GM23338 (cell line): Measurements from ENCODE around the gene SH2D3C. TPM values are rescaled to one million over a fixed set of nuclear protein-coding genes. Genes with fewer than 3 reads are reported as not detected.

ENCODE experiments used
- ATAC-seq: fragments of 200-7000 bp; cut with Tn5 transposase; 3 replicates; pipeline ENCODE4 v1.9.1; 2020
- DNase-seq: peaks from one replicate; pipeline ENCODE4 v3.0.0-alpha.2; 2015; ENCODE audit warnings: low spot score
- H2AFZ ChIP-seq: fragments of 200-600 bp; sonication (generic); 2 replicates; pipeline ENCODE4 v1.8.0; 2016; ENCODE audit warnings: antibody characterized with exemption, mild to moderate bottlenecking, moderate library complexity
- H3F3A ChIP-seq: fragments of 200-600 bp; sonication (generic); replicated peaks from 2 replicates; pipeline ENCODE4 v1.8.0; 2017; ENCODE audit warnings: antibody characterized with exemption, mixed run types, low read depth
- H3K27ac ChIP-seq: fragments of 200-600 bp; sonication (generic); 2 replicates; pipeline ENCODE4 v1.6.1; 2016; ENCODE audit warnings: low read depth
- H3K27me3 ChIP-seq: fragments of 200-600 bp; sonication (generic); 2 replicates; pipeline ENCODE4 v1.8.0; 2016; ENCODE audit warnings: mild to moderate bottlenecking, mixed run types, moderate library complexity; ENCODE audit not compliant: insufficient read depth
- H3K36me3 ChIP-seq: fragments of 200-600 bp; sonication (generic); 2 replicates; pipeline ENCODE4 v1.8.0; 2016; ENCODE audit warnings: mild to moderate bottlenecking; ENCODE audit not compliant: insufficient read depth
- H3K4me1 ChIP-seq: fragments of 200-600 bp; sonication (generic); 2 replicates; pipeline ENCODE4 v1.8.0; 2016; ENCODE audit warnings: mild to moderate bottlenecking, moderate library complexity; ENCODE audit not compliant: insufficient read depth
- H3K4me2 ChIP-seq: fragments of 200-600 bp; sonication (generic); 2 replicates; pipeline ENCODE4 v1.7.1; 2017; ENCODE audit warnings: mixed run types
- H3K4me3 ChIP-seq: fragments of 200-600 bp; sonication (generic); 2 replicates; pipeline ENCODE4 v1.6.1; 2016; ENCODE audit warnings: mixed run types
- H3K79me2 ChIP-seq: fragments of 200-600 bp; sonication (generic); replicated peaks from 2 replicates; pipeline ENCODE4 v1.8.0; 2017; ENCODE audit warnings: mild to moderate bottlenecking; ENCODE audit not compliant: insufficient read depth
- H3K9me2 ChIP-seq: fragments of 200-600 bp; sonication (generic); 2 replicates; pipeline ENCODE4 v1.8.0; 2017; ENCODE audit not compliant: insufficient read depth
- H4K20me1 ChIP-seq: fragments of 200-600 bp; sonication (generic); replicated peaks from 2 replicates; pipeline ENCODE4 v1.8.0; 2017; ENCODE audit warnings: mild to moderate bottlenecking; ENCODE audit not compliant: insufficient read depth
- H3K27ac Mint-ChIP-seq: 2 replicates; pipeline ENCODE4 v1.8.0; 2020; ENCODE audit warnings: inconsistent platforms, mild to moderate bottlenecking, moderate library complexity, mixed read lengths
- H3K27me3 Mint-ChIP-seq: 3 replicates; pipeline ENCODE4 v1.8.0; 2022; ENCODE audit warnings: low read depth, mild to moderate bottlenecking, moderate library complexity, mixed read lengths, inconsistent platforms; ENCODE audit not compliant: insufficient read depth, poor library complexity
- H3K36me3 Mint-ChIP-seq: 3 replicates; pipeline ENCODE4 v1.8.0; 2021; ENCODE audit warnings: low read depth, mild to moderate bottlenecking, inconsistent platforms, moderate library complexity, mixed read lengths
- H3K4me1 Mint-ChIP-seq: 3 replicates; pipeline ENCODE4 v1.8.0; 2020; ENCODE audit warnings: mild to moderate bottlenecking, inconsistent platforms, mixed read lengths
- H3K4me3 Mint-ChIP-seq: 3 replicates; pipeline ENCODE4 v1.8.0; 2021; ENCODE audit warnings: moderate library complexity, mild to moderate bottlenecking, inconsistent platforms, mixed read lengths
- H3K9me3 Mint-ChIP-seq: 3 replicates; pipeline ENCODE4 v1.8.0; 2020; ENCODE audit warnings: moderate library complexity, mild to moderate bottlenecking, inconsistent platforms, mixed read lengths
- CREB1 ChIP-seq: fragments of 250-450 bp; sonication (Bioruptor Pico); IDR thresholded peaks from 2 replicates; pipeline ENCODE4 v1.5.0; 2020; ENCODE audit warnings: low read depth, mild to moderate bottlenecking, moderate library complexity
- CTCF ChIP-seq, 2 experiments: fragments of 200-600 bp in 1 of 2; sonication (generic) in 1 of 2; conservative IDR thresholded peaks; 2 replicates each; pipeline versions ENCODE4 v1.5.1 to v1.6.1; 2016 to 2017; ENCODE audit warnings: antibody characterized with exemption in 2 of 2, low read depth in 2 of 2, mild to moderate bottlenecking in 2 of 2, moderate library complexity in 1 of 2
- EZH2 ChIP-seq: fragments of 200-600 bp; sonication (generic); IDR thresholded peaks from one replicate; pipeline ENCODE4 v1.8.0; 2017; ENCODE audit warnings: antibody characterized with exemption, mild to moderate bottlenecking, low read depth; ENCODE audit not compliant: unreplicated experiment
- EZH2phosphoT487 ChIP-seq: fragments of 200-600 bp; sonication (generic); IDR thresholded peaks from one replicate; pipeline ENCODE4 v1.8.1; 2018; ENCODE audit warnings: antibody characterized with exemption; ENCODE audit not compliant: unreplicated experiment
- JUNB ChIP-seq: IDR thresholded peaks from one replicate; pipeline ENCODE4 v1.6.1; 2016; ENCODE audit warnings: antibody characterized with exemption; ENCODE audit not compliant: unreplicated experiment
- NANOG ChIP-seq: IDR thresholded peaks from 2 replicates; pipeline ENCODE4 v1.6.1; 2016; ENCODE audit warnings: antibody characterized with exemption, borderline replicate concordance
- POLR2AphosphoS5 ChIP-seq: IDR thresholded peaks from 2 replicates; pipeline ENCODE4 v1.6.1; 2016; ENCODE audit warnings: antibody characterized with exemption, low read depth
- REST ChIP-seq: IDR thresholded peaks from one replicate; pipeline ENCODE4 v1.6.1; 2018; ENCODE audit warnings: antibody characterized with exemption; ENCODE audit not compliant: unreplicated experiment
- STAT1 ChIP-seq: IDR thresholded peaks from one replicate; pipeline ENCODE4 v1.6.1; 2016; ENCODE audit warnings: antibody characterized with exemption; ENCODE audit not compliant: unreplicated experiment
- ZNF114 ChIP-seq: fragments of 250-450 bp; sonication (Bioruptor Pico); IDR thresholded peaks from 2 replicates; pipeline ENCODE4 v1.5.0; 2020; ENCODE audit warnings: mild to moderate bottlenecking, moderate library complexity
- ZNF331 ChIP-seq: fragments of 250-450 bp; sonication (Bioruptor Pico); IDR thresholded peaks from 2 replicates; pipeline ENCODE4 v1.5.0; 2020; ENCODE audit warnings: low read depth, mild to moderate bottlenecking, moderate library complexity
- ZNF462 ChIP-seq: fragments of 250-450 bp; sonication (Bioruptor Pico); IDR thresholded peaks from 2 replicates; pipeline ENCODE4 v1.5.0; 2020; ENCODE audit warnings: mild to moderate bottlenecking, moderate library complexity
- polyA plus RNA-seq: library from polyadenylated mRNA; unstranded; fragments of >200 nt; fragmentation: Nextera tagmentation; extraction: Ambion mirVana; gene quantifications from 2 replicates; pipeline ENCODE4 v1.2.1, GENCODE V29; 2016
- total RNA-seq: library from RNA; depleted of rRNA; stranded (reverse); fragments of >200 nt; shearing (Covaris generic); gene quantifications from 2 replicates; pipeline ENCODE4 v1.2.3, GENCODE V29; 2014
- TF ChIP-seq, protein P1 (sequence below): IDR thresholded peaks from 2 replicates; pipeline ENCODE4 v1.6.1; 2016; ENCODE audit warnings: antibody characterized with exemption

Gene SH2D3C
- total and polyA plus RNA-seq, 2 experiments from 2014 or later: 4.2 to 4.5 TPM

DNA sequence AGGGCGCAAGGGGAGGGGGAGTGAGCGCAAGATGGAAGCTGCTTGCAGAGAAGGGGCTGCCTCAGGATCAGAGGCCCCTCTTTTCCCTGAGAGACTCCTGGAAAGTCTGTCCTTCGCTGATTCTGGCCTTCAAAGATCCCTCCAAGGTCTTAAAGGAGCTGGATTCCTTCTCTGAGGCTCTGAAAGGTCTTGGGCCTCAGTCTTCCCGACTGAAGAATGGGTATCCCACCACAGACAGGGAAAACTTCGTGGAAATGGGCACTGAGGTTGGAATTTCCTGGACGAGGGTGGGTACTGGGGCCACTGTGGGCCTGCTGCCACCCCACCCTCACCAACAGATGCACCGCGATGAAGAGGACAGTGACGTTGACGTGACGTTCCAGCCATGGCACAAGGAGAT, 66.1 kb downstream of the SH2D3C start:
- TF ChIP-seq ZNF331 (CRISPR knock-in tag) (no peak), CTCF (conservative IDR thresholded peaks at IDR 0.05; ENCODE audit: low read depth in 2 of 2) (no peak), EZH2phosphoT487 (no peak), CREB1 (CRISPR knock-in tag) (no peak), NANOG (no peak), ZNF462 (CRISPR knock-in tag) (no peak), ZNF114 (CRISPR knock-in tag) (no peak), REST (no peak), POLR2AphosphoS5 (no peak), STAT1 (no peak), JUNB (no peak), EZH2 (no peak)
- TF ChIP-seq, protein P1, sequence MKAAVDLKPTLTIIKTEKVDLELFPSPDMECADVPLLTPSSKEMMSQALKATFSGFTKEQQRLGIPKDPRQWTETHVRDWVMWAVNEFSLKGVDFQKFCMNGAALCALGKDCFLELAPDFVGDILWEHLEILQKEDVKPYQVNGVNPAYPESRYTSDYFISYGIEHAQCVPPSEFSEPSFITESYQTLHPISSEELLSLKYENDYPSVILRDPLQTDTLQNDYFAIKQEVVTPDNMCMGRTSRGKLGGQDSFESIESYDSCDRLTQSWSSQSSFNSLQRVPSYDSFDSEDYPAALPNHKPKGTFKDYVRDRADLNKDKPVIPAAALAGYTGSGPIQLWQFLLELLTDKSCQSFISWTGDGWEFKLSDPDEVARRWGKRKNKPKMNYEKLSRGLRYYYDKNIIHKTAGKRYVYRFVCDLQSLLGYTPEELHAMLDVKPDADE: no peak
- Mint-ChIP-seq H3K36me3 (no peaks in the 10 kb centered on the region), H3K27me3 (peaks cover 15% of the 10 kb centered on the region), H3K27ac (no peak overlapping the region), H3K4me3 (peak overlapping the region; percentile 12; the same call in 1 of the 3 replicates), H3K9me3 (peaks cover 4% of the 10 kb centered on the region; the same call in 2 of the 3 replicates), H3K4me1 (peaks cover 27% of the 10 kb centered on the region)
- H3K9me2 ChIP-seq: no peaks in the 10 kb centered on the region
- H3F3A ChIP-seq: 0 out of 2 replicates have a peak, but pooled peaks cover 12% of the 10 kb centered on the region
- ATAC-seq: no peak
- DNase-seq: no peak
- no peak overlapping the region for H2AFZ ChIP-seq
- no peaks in the 10 kb centered on the region for H3K36me3 ChIP-seq
- H3K27me3 ChIP-seq: no peaks in the 10 kb centered on the region
- H3K27ac ChIP-seq: no peak overlapping the region
- H4K20me1 ChIP-seq: no peaks in the 10 kb centered on the region
- 0 out of 2 replicates have a peak overlapping the region, but pooled peaks have one; percentile 51 for H3K4me2 ChIP-seq
- H3K4me1 ChIP-seq: peaks cover 10% of the 10 kb centered on the region
- H3K4me3 ChIP-seq: no peak overlapping the region
- no peaks in the 10 kb centered on the region for H3K79me2 ChIP-seq
